A549 (cell line): ENCODE measurements around the gene RBKS.

Source experiments
- CTCF ChIP-seq: fragments of >200 bp; sonication (Bioruptor Twin); formaldehyde crosslinking; IDR thresholded peaks from 3 replicates; pipeline ENCODE4 v1.5.1; 2016
- EP300 ChIP-seq, 2 experiments: fragments of >200 bp; sonication (Bioruptor Twin); formaldehyde crosslinking; IDR thresholded peaks; 2 replicates in 1 of 2; 3 replicates in 1 of 2; pipeline ENCODE4 v1.6.1; 2016 to 2017
- HDAC2 ChIP-seq: fragments of 200-600 bp; sonication (generic); IDR thresholded peaks from 2 replicates; pipeline ENCODE4 v1.6.1; 2016

GRCh38 chr2:27737676-27738348 lies 152.4 kb downstream of the RBKS start:
- no peak for TF ChIP-seq EP300 (IDR thresholded peaks at IDR 0.05)
- no peak for TF ChIP-seq CTCF
- TF ChIP-seq HDAC2: no peak
